ENCODE measurements around the gene CFAP61.

- TF ChIP-seq CTCF (IDR thresholded peaks at IDR 0.05), result no peak
- no peak for TF ChIP-seq POLR2A (IDR thresholded peaks at IDR 0.05)
- no peak for TF ChIP-seq EP300 (IDR thresholded peaks at IDR 0.05)
- TF ChIP-seq POLR2AphosphoS5 (IDR thresholded peaks at IDR 0.05), result peak in 2 of 3 donors; percentile 25 to 28
These were observed 32.7 kb downstream of the CFAP61 start for GRCh38 chr20:20085071-20085470.

All from suprapubic skin (tissue), 4 donors.